Neural cell (in vitro differentiated cells): Measurements from ENCODE around the gene RPS2. TPM values are rescaled to one million over a fixed set of nuclear protein-coding genes. Genes with fewer than 3 reads are reported as not detected.

Source experiments
- H2AFZ ChIP-seq: fragments of 200-600, 300-800 bp; sonication (generic), shearing (Covaris generic); 2 replicates; pipeline ENCODE4 v1.6.0; 2014; ENCODE audit warnings: low read depth, mild to moderate bottlenecking, antibody characterized with exemption, low read length, moderate library complexity
- H3F3A ChIP-seq: fragments of 200-600 bp; shearing (Covaris generic); 2 replicates; pipeline ENCODE4 v1.6.1; 2016; ENCODE audit warnings: mild to moderate bottlenecking, moderate library complexity, mixed read lengths, antibody characterized with exemption, low read length; ENCODE audit not compliant: insufficient read depth, poor library complexity, severe bottlenecking
- H3K27ac ChIP-seq: fragments of 200-600, 300-800 bp; sonication (generic), shearing (Covaris generic); 2 replicates; pipeline ENCODE4 v1.5.1; 2014; ENCODE audit warnings: mild to moderate bottlenecking, low read length, moderate library complexity
- H3K27me3 ChIP-seq: fragments of 300-800, 200-600 bp; sonication (generic), shearing (Covaris generic); 2 replicates; pipeline ENCODE4 v1.6.0; 2014; ENCODE audit warnings: mild to moderate bottlenecking, low read depth, low read length, moderate library complexity; ENCODE audit not compliant: insufficient read depth
- H3K36me3 ChIP-seq: fragments of 300-800, 200-600 bp; sonication (generic), shearing (Covaris generic); 2 replicates; pipeline ENCODE4 v1.5.1; 2014; ENCODE audit warnings: mild to moderate bottlenecking, antibody characterized with exemption, low read length, moderate library complexity; ENCODE audit not compliant: insufficient read depth
- H3K4me2 ChIP-seq: fragments of 300-800, 200-600 bp; sonication (generic), shearing (Covaris generic); 2 replicates; pipeline ENCODE4 v1.6.0; 2014; ENCODE audit warnings: mild to moderate bottlenecking, low read length
- H3K4me3 ChIP-seq: fragments of 300-800, 200-600 bp; sonication (generic), shearing (Covaris generic); 2 replicates; pipeline ENCODE4 v1.5.1; 2014; ENCODE audit warnings: mild to moderate bottlenecking, low read length, moderate library complexity
- H3K79me2 ChIP-seq: fragments of 200-600 bp; shearing (Covaris generic); replicated peaks from 2 replicates; pipeline ENCODE4 v1.6.0; 2014; ENCODE audit warnings: mild to moderate bottlenecking, low read length, moderate library complexity; ENCODE audit not compliant: insufficient read depth
- H3K9ac ChIP-seq: fragments of 300-800, 200-600 bp; sonication (generic), shearing (Covaris generic); 2 replicates; pipeline ENCODE4 v1.6.1; 2016; ENCODE audit warnings: mild to moderate bottlenecking, low read length, mixed read lengths
- H3K9me2 ChIP-seq: fragments of 200-600 bp; shearing (Covaris generic); 2 replicates; pipeline ENCODE4 v1.6.1; 2016; ENCODE audit warnings: mild to moderate bottlenecking, low read length, mixed read lengths; ENCODE audit not compliant: insufficient read depth
- H3K9me3 ChIP-seq: fragments of 200-600, 300-800 bp; sonication (generic), shearing (Covaris generic); 2 replicates; pipeline ENCODE4 v1.6.1; 2016; ENCODE audit warnings: mild to moderate bottlenecking, mixed run types, low read length, moderate library complexity, mixed read lengths
- H4K20me1 ChIP-seq: fragments of 200-600 bp; shearing (Covaris generic); 2 replicates; pipeline ENCODE4 v1.6.1; 2016; ENCODE audit warnings: mild to moderate bottlenecking, mixed run types; ENCODE audit not compliant: insufficient read depth
- EP300 ChIP-seq: fragments of 450-650 bp; conservative IDR thresholded peaks from 2 replicates; pipeline ENCODE4 v1.6.1; 2014; ENCODE audit warnings: antibody characterized with exemption, mild to moderate bottlenecking, moderate library complexity; ENCODE audit not compliant: poor library complexity, severe bottlenecking
- EZH2 ChIP-seq: fragments of 200-600, 300-800 bp; shearing (Covaris generic), sonication (generic); IDR thresholded peaks from 2 replicates; pipeline ENCODE4 v1.6.1; 2014; ENCODE audit warnings: antibody characterized with exemption, low read length, borderline replicate concordance, mild to moderate bottlenecking; ENCODE audit not compliant: insufficient read depth, poor library complexity, severe bottlenecking
- MXI1 ChIP-seq: fragments of 450-650 bp; conservative IDR thresholded peaks from 2 replicates; pipeline ENCODE4 v1.6.1; 2014; ENCODE audit warnings: antibody characterized with exemption, mild to moderate bottlenecking; ENCODE audit not compliant: poor library complexity, severe bottlenecking
- POLR2AphosphoS5 ChIP-seq: IDR thresholded peaks from 2 replicates; pipeline ENCODE4 v1.6.1; 2012
- RAD21 ChIP-seq: fragments of 450-650 bp; conservative IDR thresholded peaks from 2 replicates; pipeline ENCODE4 v1.6.1; 2014; ENCODE audit warnings: antibody characterized with exemption, mild to moderate bottlenecking, moderate library complexity
- SMC3 ChIP-seq: fragments of 450-650 bp; conservative IDR thresholded peaks from 2 replicates; pipeline ENCODE4 v1.6.1; 2014; ENCODE audit warnings: antibody characterized with exemption, mild to moderate bottlenecking, moderate library complexity; ENCODE audit not compliant: poor library complexity
- TAF1 ChIP-seq: IDR thresholded peaks from 2 replicates; pipeline ENCODE4 v1.6.1; 2012; ENCODE audit warnings: low read depth
- polyA plus RNA-seq: library from polyadenylated mRNA; depleted of rRNA; stranded (reverse); fragments of >200 nt; gene quantifications from 2 replicates; pipeline ENCODE4 v1.2.3, GENCODE V29; 2014
- TF ChIP-seq, protein P1 (sequence below): fragments of 450-650 bp; IDR thresholded peaks from 2 replicates; pipeline ENCODE4 v1.5.1; 2014; ENCODE audit warnings: antibody characterized with exemption, mild to moderate bottlenecking, moderate library complexity; ENCODE audit not compliant: poor library complexity, severe bottlenecking
- TF ChIP-seq, protein P2 (sequence below): IDR thresholded peaks from 2 replicates; pipeline ENCODE4 v1.6.1; 2012; ENCODE audit warnings: borderline replicate concordance

The RPS2 gene
- polyA plus RNA-seq, 1 donor from 2014 or later: 1,393 TPM

DNA sequence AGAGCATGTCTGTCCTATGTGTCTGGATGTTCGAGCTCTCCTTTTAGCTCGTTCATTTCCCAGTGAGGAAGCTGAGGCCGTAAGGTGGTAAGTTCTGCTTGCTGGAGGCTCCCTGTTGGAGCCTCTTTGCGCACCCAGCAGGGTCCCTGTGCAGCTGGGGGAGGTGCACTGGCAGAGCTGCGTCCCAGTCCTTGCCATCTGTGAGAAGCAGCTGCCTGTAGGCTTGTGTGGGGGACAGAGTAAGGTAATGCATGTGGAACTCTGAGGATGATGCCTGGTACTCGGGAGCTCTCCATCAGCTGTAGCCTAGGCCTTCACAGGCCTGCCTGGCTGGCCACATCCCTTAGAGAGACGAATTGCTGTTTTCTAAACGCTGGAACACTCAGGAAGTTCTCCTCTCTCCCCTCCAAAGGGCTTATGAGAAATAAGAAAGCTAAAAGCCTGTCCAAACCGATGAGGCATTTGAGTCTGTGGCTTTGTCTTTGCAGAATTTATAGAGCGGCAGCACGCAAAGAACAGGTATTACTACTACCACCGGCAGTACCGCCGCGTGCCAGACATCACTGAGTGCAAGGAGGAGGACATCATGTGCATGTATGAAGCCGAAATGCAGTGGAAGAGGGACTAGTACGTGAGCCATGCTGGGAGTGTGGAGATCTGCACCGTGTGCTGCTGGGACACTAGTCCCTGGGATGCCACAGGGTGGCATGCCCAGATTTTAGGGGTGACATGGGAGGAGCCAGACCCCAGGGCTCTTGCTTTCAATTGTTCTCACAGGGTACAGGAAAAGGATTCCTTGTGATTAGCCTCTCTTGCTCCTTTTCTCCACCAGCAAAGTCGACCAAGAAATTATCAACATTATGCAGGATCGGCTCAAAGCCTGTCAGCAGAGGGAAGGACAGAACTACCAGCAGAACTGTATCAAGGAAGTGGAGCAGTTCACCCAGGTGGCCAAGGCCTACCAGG, 3.7 kb downstream of the RPS2 start:
- Histone ChIP-seq H3K79me2 (peaks cover 18% of the 10 kb centered on the region), H4K20me1 (no peaks in the 10 kb centered on the region), H3K27ac (no peak overlapping the region), H2AFZ (no peak overlapping the region), H3K4me2 (no peak overlapping the region), H3K9me3 (no peaks in the 10 kb centered on the region), H3K9ac (peak overlapping the region; percentile 96), H3F3A (no peaks in the 10 kb centered on the region), H3K4me3 (peak overlapping the region; percentile 97), H3K9me2 (no peaks in the 10 kb centered on the region), H3K27me3 (no peaks in the 10 kb centered on the region), H3K36me3 (no peaks in the 10 kb centered on the region)
- TF ChIP-seq RAD21 (no peak), EZH2 (no peak)
- TF ChIP-seq, protein P1, sequence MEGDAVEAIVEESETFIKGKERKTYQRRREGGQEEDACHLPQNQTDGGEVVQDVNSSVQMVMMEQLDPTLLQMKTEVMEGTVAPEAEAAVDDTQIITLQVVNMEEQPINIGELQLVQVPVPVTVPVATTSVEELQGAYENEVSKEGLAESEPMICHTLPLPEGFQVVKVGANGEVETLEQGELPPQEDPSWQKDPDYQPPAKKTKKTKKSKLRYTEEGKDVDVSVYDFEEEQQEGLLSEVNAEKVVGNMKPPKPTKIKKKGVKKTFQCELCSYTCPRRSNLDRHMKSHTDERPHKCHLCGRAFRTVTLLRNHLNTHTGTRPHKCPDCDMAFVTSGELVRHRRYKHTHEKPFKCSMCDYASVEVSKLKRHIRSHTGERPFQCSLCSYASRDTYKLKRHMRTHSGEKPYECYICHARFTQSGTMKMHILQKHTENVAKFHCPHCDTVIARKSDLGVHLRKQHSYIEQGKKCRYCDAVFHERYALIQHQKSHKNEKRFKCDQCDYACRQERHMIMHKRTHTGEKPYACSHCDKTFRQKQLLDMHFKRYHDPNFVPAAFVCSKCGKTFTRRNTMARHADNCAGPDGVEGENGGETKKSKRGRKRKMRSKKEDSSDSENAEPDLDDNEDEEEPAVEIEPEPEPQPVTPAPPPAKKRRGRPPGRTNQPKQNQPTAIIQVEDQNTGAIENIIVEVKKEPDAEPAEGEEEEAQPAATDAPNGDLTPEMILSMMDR: no peak

DNA sequence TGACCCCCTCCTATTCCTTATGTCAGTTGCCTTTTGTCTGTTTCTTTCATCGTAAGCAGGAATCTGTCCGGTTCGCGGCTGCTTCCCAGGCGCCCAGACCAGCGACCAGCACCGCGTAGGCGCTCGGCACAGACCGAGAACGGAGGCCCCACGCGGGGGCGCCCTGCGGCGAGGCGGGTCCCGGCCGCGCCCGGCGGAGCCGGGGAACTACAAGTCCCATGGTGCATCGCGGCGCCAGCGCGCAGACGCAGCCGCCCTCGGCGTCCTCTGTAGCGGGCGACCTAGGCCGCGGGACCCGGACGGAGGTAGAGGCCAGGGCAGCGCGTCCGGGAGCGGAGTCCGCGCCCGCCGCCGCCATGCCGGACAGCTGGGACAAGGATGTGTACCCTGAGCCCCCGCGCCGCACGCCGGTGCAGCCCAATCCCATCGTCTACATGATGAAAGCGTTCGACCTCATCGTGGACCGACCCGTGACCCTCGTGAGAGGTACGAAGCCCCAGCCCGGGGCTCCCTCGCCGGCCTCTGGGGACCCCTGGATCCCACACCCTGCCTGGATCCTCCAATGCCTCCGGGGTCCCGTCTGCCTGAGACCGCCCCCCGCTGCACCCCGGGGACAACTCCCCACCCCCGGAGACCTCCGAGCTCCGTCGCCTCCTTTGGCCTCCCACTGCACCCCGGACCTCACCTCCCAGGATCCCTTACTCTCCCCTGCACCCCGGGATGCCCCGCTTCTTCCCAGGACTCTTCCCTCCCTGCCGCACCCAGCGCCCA, 5.2 kb downstream of the RPS2 start, which contains the start of gene NDUFB10:
Gene NDUFB10 (plus strand): TSS at position 270 of the 771 bp plus-strand sequence. CDS start 87 bp downstream, at position 357.
- no peaks in the 10 kb centered on the region for H3K9me2 ChIP-seq
- peak within 1 kb of the TSS; percentile 80 for H2AFZ ChIP-seq
- H3K79me2 ChIP-seq: peaks cover 13% of the 10 kb centered on the region
- H3F3A ChIP-seq: no peaks in the 10 kb centered on the region
- peak within 1 kb of the TSS; percentile 96 for H3K9ac ChIP-seq
- TF ChIP-seq POLR2AphosphoS5: peak; percentile 87
- TF ChIP-seq, protein P2, sequence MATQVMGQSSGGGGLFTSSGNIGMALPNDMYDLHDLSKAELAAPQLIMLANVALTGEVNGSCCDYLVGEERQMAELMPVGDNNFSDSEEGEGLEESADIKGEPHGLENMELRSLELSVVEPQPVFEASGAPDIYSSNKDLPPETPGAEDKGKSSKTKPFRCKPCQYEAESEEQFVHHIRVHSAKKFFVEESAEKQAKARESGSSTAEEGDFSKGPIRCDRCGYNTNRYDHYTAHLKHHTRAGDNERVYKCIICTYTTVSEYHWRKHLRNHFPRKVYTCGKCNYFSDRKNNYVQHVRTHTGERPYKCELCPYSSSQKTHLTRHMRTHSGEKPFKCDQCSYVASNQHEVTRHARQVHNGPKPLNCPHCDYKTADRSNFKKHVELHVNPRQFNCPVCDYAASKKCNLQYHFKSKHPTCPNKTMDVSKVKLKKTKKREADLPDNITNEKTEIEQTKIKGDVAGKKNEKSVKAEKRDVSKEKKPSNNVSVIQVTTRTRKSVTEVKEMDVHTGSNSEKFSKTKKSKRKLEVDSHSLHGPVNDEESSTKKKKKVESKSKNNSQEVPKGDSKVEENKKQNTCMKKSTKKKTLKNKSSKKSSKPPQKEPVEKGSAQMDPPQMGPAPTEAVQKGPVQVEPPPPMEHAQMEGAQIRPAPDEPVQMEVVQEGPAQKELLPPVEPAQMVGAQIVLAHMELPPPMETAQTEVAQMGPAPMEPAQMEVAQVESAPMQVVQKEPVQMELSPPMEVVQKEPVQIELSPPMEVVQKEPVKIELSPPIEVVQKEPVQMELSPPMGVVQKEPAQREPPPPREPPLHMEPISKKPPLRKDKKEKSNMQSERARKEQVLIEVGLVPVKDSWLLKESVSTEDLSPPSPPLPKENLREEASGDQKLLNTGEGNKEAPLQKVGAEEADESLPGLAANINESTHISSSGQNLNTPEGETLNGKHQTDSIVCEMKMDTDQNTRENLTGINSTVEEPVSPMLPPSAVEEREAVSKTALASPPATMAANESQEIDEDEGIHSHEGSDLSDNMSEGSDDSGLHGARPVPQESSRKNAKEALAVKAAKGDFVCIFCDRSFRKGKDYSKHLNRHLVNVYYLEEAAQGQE: peak; percentile 57
- no peak for TF ChIP-seq EZH2
- peak; percentile 72 for TF ChIP-seq SMC3
- peak; percentile 27 for TF ChIP-seq EP300
- TF ChIP-seq TAF1: no peak
- TF ChIP-seq, protein P1: peak; percentile 86
- TF ChIP-seq RAD21: peak; percentile 49
- peak; percentile 73 for TF ChIP-seq MXI1
- H4K20me1 ChIP-seq: no peaks in the 10 kb centered on the region
- H3K4me2 ChIP-seq: peak within 1 kb of the TSS; percentile 65
- H3K36me3 ChIP-seq: no peaks in the 10 kb centered on the region
- H3K4me3 ChIP-seq: peak within 1 kb of the TSS; percentile 97
- peak within 1 kb of the TSS; percentile 67 for H3K27ac ChIP-seq
- H3K9me3 ChIP-seq: no peaks in the 10 kb centered on the region
- H3K27me3 ChIP-seq: no peaks in the 10 kb centered on the region
